Activated T-helper 17 cell treated with anti-CD3 and anti-CD28 coated beads, Interleukin-2, amount 50 U/mL, for 72 hours (primary cell): Measurements from ENCODE around the gene PRICKLE4. TPM values are rescaled to one million over a fixed set of nuclear protein-coding genes. Genes with fewer than 3 reads are reported as not detected.
"Not testable (repeated sequence)": the region's sequence is repeated elsewhere in the genome, so short reads cannot be mapped to it uniquely, and the experiment has no call there.

ENCODE experiments used
- ATAC-seq: fragments of 150-1000 bp; cut with Tn5 transposase; replicated peaks from 2 replicates; pipeline ENCODE4 v1.10.0; 2021; ENCODE audit warnings: mild to moderate bottlenecking, moderate library complexity
- H3K27ac Mint-ChIP-seq: one replicate; pipeline ENCODE4 v1.8.0; 2022; ENCODE audit warnings: mixed read lengths
- H3K27me3 Mint-ChIP-seq: one replicate; pipeline ENCODE4 v1.8.0; 2022; ENCODE audit warnings: mixed read lengths
- H3K36me3 Mint-ChIP-seq: one replicate; pipeline ENCODE4 v1.8.0; 2022; ENCODE audit warnings: low read depth, mild to moderate bottlenecking, mixed read lengths
- H3K4me1 Mint-ChIP-seq: one replicate; pipeline ENCODE4 v1.8.0; 2022; ENCODE audit warnings: mixed read lengths
- H3K4me3 Mint-ChIP-seq: one replicate; pipeline ENCODE4 v1.8.0; 2022; ENCODE audit warnings: mild to moderate bottlenecking, mixed read lengths
- H3K9me3 Mint-ChIP-seq: one replicate; pipeline ENCODE4 v1.8.0; 2022; ENCODE audit warnings: mixed read lengths
- total RNA-seq, 2 donors: library from RNA; stranded (reverse); gene quantifications; one replicate each; pipeline ENCODE4 v1.2.3, GENCODE V29; 2022

PRICKLE4 gene
- total RNA-seq, 2 donors from 2014 or later = not detected

DNA sequence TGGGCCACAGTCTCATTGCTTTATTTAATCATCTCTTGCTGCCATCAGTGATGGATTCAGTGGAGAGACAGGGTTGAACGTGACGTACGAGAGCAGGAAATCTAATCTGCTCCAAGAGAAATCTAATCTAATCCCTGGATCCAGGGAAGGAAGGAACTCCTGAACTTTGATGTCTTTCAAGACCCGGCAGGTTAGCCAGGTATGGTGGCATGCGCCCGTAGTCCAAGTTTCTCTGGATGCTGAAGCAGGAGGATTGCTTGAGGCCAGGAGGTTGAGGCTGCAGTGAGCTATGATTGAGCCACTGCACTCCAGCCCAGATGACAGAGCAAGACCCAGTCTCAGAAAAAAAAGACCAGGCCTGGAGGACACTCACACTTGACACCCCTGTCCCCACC, 21.9 kb upstream of the PRICKLE4 start:
- no peaks in the 10 kb centered on the region for H3K9me3 Mint-ChIP-seq
- no peak overlapping the region for H3K4me3 Mint-ChIP-seq
- no peak overlapping the region for H3K27ac Mint-ChIP-seq
- H3K4me1 Mint-ChIP-seq = no peaks in the 10 kb centered on the region
- ATAC-seq = no peak
- H3K27me3 Mint-ChIP-seq = no peaks in the 10 kb centered on the region
- H3K36me3 Mint-ChIP-seq = no peaks in the 10 kb centered on the region

DNA sequence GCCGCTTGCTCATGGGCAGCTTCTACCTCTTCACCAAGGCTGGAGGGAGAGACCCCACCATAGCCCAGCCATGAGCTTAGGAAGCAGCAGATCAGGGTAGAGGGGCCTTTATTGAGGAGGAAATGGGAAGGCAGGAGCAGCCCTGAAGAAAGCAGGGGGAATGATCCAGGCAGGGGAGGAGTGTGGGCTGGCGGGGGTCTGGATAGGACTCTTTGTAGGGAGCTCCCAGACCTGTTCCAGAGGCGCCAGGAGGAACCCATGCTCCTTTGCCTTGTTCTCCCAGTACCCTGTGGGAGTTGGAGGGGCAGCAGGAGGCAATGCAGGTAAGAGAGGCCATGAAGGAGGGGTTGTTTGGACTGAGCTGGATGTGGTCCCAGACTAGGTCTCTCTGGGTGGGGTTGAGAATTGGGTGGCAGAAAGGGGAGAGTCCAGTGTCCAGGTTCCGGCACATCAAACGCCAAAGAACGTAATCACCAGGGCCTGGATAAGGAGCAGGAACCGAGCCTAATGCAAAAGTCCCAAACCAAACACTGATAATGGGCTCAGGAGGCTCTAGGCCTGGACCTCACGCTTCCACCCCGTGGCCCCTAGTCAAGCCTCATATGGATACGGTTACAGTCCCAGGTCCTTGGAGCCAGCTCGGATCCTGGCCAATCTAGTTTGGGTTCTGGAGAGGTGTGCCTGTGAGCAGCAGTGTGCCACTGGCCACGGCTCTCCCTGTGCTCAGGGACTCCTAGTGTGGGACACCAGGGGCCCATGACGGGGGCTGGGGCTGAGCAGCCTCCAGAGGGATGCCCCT, 21.3 kb upstream of the PRICKLE4 start:
- Mint-ChIP-seq H3K27ac (no peak overlapping the region), H3K9me3 (no peaks in the 10 kb centered on the region), H3K27me3 (no peaks in the 10 kb centered on the region), H3K4me1 (no peaks in the 10 kb centered on the region), H3K4me3 (no peak overlapping the region), H3K36me3 (no peaks in the 10 kb centered on the region)
- no peak for ATAC-seq

DNA sequence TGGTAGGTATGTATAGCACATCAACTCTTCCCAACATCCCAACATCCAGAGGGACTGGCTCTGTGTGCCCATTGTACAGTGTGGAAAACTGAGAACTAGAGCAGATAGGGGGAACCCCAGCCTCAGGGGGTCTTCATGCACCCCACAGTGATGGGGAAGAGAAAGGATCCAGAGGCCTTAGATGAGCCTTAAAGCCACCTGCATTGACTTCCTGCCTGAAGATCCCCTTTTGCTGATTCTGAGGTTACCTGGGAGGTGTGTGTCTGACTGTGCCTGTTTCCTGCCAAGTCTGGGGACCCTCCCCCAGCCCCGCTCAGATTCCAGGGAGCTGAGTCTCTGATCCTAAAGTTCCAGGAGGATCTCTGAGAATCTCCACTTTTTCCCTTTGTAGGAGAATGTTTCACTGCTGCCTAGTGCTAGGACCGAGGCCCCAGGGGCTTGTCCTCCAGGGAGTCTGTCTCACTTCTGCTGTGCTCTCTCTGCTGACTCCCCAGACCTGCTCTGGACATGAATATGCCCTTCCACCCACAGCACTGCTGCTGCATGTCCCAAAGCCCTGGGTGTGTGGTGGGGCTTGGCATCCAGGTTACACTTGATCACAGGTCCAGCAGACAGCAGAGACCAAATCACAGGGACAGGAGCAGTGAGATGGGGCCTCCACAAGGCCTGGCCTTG, 20.5 kb upstream of the PRICKLE4 start:
- Mint-ChIP-seq H3K36me3 (no peaks in the 10 kb centered on the region), H3K4me1 (no peaks in the 10 kb centered on the region), H3K4me3 (no peak overlapping the region), H3K27me3 (no peaks in the 10 kb centered on the region), H3K27ac (no peak overlapping the region), H3K9me3 (no peaks in the 10 kb centered on the region)
- no peak for ATAC-seq

DNA sequence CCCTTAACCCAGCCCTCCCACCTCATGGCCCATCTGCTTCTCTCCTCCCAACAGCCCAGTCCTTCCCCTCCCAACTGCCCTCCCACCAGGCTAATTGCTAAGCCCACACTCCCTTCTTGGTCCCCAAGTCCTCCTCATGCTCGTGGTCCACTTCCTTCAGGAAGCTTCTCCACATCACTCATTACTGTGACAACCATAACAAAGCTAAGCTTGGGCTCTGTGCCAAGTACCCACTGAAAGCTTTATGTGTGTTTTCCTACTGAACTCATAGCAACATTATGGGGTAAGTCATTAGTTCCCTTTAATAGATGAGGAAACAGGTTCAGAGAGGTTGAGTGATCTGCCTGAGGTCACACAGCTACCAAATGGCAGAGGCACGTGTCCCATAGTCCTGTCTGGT, 17.1 kb upstream of the PRICKLE4 start:
- H3K36me3 Mint-ChIP-seq = no peaks in the 10 kb centered on the region
- no peak overlapping the region for H3K27ac Mint-ChIP-seq
- H3K27me3 Mint-ChIP-seq = no peaks in the 10 kb centered on the region

DNA sequence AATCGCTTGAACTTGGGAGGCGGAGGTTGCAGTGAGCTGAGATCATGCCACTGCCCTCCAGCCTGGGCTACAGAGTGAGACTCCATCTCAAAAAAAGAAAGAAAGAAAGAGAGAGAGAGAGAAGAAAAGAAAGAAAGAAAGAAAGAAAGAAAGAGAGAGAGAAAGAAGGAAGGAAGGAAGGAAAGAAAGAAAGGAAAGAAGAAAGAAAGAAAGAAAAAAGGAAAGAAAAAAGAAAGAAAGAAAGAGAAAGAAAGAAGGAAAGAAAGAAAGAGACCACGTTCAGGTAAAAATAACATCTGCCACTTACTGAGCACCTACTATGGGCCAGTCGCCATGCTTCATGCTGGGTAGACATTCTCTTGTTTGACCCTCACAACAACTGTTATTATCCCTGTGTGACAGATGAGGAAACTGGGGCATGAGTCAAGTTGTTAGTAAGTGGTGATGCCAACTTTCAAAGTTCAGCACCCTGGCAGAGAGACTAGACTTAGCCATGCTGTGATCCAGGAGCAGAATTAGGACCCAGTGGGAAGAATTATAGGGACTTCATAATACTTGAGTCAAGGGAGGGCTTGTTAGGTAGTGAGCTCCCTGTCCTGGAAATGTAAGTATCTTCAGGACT, 14.4 kb upstream of the PRICKLE4 start:
- not testable (repeated sequence) for H3K27ac Mint-ChIP-seq, H3K36me3 Mint-ChIP-seq, H3K4me3 Mint-ChIP-seq, H3K27me3 Mint-ChIP-seq, ATAC-seq, H3K9me3 Mint-ChIP-seq, H3K4me1 Mint-ChIP-seq

More for the DNA sequence above, 17.1 kb upstream of the PRICKLE4 start:
- Mint-ChIP-seq H3K4me3 (no peak overlapping the region), H3K9me3 (no peaks in the 10 kb centered on the region), H3K4me1 (no peaks in the 10 kb centered on the region)
- no peak for ATAC-seq

DNA sequence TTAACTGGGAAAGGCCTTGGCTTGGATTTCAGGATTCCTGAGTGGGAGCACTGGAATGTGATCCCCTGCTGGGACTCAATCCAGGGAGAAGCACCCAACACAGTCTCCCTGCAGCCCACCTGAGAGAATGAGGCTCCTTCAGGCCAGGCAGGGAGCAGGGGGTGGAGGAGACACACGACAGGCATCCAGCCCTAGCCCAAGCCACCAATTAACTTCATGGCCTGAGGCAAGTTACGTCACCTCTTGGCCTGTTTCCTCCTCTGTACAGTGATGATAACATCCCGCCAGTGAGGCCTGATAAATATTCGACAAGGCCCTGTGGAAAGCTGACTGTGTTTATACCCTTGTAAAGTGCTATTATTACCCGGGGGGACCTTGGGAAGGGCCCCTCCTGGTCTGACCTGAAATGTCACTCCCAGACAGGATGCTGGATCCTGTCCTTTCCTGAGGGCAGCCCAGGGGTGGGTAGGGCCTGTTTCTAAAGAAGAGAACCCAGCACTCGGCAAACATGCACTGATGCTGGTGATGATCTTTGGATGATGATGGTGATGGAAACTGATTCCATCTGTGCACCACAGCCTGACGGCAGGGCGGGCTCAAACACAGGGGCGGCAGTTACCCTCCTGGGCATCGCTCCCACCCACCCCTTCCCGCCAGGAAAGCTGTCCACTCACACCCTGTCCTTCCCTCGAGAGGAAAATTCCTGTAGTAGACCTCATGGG, 13.3 kb upstream of the PRICKLE4 start:
- no peaks in the 10 kb centered on the region for H3K4me1 Mint-ChIP-seq
- ATAC-seq = no peak

DNA sequence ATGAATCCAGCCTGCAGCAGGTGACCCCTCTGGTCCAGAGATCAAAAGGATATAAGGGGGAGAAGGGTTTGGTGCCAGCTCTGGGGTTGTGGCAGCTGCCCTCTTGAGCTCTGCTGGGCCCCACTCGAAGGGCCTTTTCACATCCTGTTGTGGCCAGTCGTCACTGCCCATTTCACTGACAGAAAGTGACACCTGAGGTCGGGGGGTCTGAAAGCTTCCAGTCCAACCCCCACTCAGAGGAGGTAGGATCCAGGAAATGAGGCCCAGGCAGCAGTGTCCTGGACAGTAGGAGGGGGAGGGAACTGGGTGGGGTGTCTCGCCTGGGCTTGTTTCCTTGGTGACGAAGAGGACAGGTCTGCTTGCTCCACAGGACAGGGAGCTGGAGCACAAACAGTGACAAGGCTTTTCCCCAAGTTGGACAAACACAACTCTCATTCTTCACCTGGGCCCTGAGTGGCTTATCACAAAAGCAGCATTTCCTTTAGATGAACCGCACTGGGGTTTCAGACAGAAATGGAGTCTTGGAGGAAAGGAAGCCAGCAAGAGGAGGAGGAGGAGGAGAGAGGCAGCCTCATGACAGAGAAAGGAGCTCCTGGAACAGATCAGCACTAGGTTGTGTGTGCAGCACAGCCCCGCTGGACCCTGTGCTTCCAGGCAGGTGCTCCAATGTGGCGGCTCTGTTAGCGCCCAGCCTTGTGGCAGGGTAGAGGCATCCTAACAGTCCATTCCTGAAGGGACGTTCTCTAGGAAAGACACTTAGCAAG, 11.9 kb upstream of the PRICKLE4 start:
- no peak for ATAC-seq
- Mint-ChIP-seq H3K9me3 (no peaks in the 10 kb centered on the region), H3K27ac (peak overlapping the region; percentile 63), H3K36me3 (peaks cover 15% of the 10 kb centered on the region), H3K27me3 (no peaks in the 10 kb centered on the region), H3K4me1 (no peaks in the 10 kb centered on the region), H3K4me3 (no peak overlapping the region)

More for the DNA sequence above, 13.3 kb upstream of the PRICKLE4 start:
- Mint-ChIP-seq H3K9me3 (no peaks in the 10 kb centered on the region), H3K27me3 (no peaks in the 10 kb centered on the region), H3K27ac (no peak overlapping the region), H3K36me3 (peaks cover 10% of the 10 kb centered on the region), H3K4me3 (no peak overlapping the region)

DNA sequence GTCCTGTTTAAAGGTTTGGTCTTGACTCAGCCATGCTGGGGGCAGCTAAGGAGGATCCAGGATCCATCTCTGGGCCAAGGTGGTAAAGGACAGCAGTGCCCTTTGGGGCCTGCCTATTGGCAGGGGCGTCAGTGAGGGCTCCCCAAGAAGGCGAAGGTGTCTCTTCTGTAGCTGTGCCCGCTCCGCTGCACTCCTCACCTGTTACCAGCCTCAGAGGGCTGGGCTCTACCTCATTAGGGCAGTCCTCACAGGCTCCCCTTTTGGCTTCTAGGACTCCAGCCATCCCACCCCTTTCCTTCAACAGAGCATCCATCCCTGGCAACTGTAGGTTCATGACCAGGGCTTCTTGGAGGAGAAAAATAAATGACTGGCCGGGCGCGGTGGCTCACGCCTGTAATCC, 11.2 kb upstream of the PRICKLE4 start:
- no peaks in the 10 kb centered on the region for H3K9me3 Mint-ChIP-seq
- H3K4me3 Mint-ChIP-seq = no peak overlapping the region
- no peaks in the 10 kb centered on the region for H3K4me1 Mint-ChIP-seq
- no peak for ATAC-seq
- peak overlapping the region; percentile 63 for H3K27ac Mint-ChIP-seq
- peaks cover 20% of the 10 kb centered on the region for H3K36me3 Mint-ChIP-seq
- no peaks in the 10 kb centered on the region for H3K27me3 Mint-ChIP-seq

DNA sequence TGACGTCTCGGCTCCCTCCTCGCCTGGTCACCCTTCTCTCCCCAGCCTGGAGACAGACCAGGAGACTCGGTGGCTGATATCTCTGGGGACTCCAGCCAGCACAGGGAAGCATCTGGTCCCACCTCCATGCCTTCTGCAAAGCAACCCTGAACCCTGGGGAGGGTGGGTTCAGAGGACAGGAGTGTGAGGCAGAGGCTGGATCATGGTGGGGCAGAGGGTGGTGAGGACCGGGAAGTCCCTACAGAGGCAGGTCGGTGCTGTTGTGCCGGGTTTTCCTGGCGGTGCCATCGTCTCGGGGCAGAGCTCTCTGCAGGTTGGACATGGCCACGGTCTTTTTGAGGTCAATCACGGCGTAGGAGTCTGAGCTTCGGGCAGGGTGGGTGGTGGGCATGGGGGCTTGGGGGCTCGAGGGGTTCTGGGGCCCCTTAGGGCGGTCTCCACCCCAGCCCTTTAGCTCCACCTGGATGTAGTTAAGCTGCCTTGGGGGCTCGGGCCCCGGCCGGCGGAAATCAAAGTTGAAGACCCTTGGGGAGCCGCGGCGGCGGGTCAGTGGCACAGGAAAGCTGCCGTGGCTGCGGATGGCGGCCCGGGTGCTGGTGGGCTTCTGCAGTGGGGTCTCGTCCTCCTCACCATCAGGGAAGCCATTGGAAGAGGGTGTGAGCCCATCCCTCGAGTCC, 10.1 kb upstream of the PRICKLE4 start:
- ATAC-seq = no peak
- Mint-ChIP-seq H3K4me3 (no peak overlapping the region), H3K27ac (no peak overlapping the region)

DNA sequence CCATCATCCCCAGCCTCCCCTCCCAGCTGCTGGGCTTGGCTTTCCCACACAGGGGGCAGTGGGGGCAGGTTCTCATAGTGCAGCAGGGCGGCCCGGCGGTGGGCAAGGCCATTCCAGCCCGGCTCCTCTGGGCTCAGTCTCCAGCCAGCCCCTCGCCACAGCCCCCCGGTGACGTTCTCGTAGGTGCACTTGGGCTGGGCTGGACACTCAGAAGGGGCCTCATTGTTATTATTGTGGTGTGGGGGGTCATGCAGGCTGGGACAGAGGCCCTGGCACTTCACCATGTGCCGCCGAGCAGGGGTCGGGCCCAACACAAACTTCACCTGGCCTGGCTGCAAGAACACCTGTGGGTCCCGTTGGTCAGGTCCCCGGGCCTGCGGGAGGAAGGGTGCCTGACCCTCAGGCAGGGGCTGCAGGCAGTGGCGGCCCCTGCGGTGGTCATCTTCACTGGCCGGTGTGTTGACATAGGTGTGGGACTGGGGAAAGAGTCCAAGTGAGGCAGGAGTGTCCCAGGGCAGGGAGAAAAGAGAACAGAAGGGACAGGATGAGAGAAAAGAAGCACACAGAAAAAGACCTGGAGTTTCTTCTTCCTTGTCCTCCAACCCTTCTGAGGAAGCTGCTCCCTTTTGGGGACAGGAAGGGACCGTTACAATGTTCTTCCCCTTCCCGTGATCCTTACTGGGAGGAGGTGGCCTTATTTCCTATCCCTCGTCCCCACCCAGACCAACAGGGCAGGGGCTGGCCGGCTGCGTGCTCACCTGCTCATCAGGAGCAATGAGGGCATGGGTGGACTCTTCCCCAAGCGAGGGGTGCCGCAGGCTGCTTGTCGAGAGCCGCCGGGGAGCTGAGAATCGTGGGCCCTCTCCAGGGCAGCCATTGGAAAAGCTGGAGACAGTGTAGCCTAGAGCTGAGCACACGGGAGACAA, 9.3 kb upstream of the PRICKLE4 start:
- H3K36me3 Mint-ChIP-seq = peaks cover 21% of the 10 kb centered on the region
- no peak overlapping the region for H3K4me3 Mint-ChIP-seq
- no peaks in the 10 kb centered on the region for H3K4me1 Mint-ChIP-seq
- ATAC-seq = no peak
- H3K27me3 Mint-ChIP-seq = no peaks in the 10 kb centered on the region
- H3K27ac Mint-ChIP-seq = no peak overlapping the region
- H3K9me3 Mint-ChIP-seq = no peaks in the 10 kb centered on the region

More for the DNA sequence above, 10.1 kb upstream of the PRICKLE4 start:
- no peaks in the 10 kb centered on the region for H3K27me3 Mint-ChIP-seq
- H3K4me1 Mint-ChIP-seq = no peaks in the 10 kb centered on the region
- H3K9me3 Mint-ChIP-seq = no peaks in the 10 kb centered on the region
- H3K36me3 Mint-ChIP-seq = peaks cover 21% of the 10 kb centered on the region

DNA sequence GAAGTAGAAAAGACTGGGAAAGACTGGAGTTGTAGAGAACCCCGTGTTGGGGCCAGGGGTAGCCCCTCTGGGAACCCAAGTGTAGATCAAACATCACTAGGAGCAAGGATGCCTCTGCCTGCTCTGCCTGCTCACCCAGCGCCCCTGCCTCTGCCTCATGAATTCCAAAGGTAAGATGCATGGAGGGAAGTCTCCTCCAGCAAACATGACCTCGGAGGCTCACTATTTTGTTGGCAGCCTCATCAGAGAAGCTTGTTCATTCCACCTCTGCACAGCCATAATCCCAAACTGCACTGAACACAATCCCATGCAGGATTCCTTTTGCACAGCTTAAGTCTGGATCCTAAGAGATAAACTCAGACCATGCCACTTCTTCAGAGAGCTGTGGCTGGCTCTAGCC, 5.7 kb upstream of the PRICKLE4 start:
- ATAC-seq = no peak
- Mint-ChIP-seq H3K4me1 (peaks cover 4% of the 10 kb centered on the region), H3K9me3 (no peaks in the 10 kb centered on the region), H3K4me3 (no peak overlapping the region), H3K27ac (no peak overlapping the region), H3K27me3 (no peaks in the 10 kb centered on the region), H3K36me3 (peaks cover 21% of the 10 kb centered on the region)

DNA sequence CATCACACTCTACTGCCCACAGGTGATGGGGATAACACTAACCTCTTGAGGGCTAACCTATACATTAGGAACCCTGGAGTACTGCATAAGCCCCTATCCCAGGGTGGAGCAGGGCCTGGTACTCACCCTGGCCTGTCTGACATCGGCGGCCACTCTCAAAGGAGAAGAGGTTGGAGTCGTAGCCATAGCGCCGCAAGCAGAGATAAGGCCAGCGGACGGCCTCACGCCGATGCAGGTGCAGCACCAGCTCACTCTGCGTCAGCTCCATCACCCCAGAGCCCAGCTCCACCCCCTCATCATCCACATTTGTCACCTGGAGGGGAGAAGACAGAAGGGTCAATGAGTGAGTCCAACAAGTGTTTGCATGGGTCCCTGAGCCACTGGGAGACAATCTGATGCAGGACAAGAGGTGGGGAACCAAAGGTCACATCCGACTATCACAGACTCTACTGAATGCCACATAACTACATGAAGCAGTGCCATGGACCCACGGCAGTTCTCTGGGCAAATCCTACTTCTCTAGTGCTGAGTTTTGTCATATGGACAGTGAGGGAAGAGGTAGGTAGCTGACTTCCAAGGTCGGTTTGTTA, 5.2 kb upstream of the PRICKLE4 start:
- Mint-ChIP-seq H3K4me3 (no peak overlapping the region), H3K9me3 (no peaks in the 10 kb centered on the region), H3K27me3 (no peaks in the 10 kb centered on the region), H3K36me3 (peaks cover 21% of the 10 kb centered on the region), H3K27ac (no peak overlapping the region), H3K4me1 (peaks cover 4% of the 10 kb centered on the region)
- no peak for ATAC-seq
